GM12875 (cell line): ENCODE results near the gene CYP2D6.
"Not testable (repeated sequence)": the region's sequence is repeated elsewhere in the genome, so short reads cannot be mapped to it uniquely, and the experiment has no call there.

Experiments
- H3K4me3 ChIP-seq: one replicate; pipeline ENCODE4 v1.5.1; 2011; ENCODE audit warnings: low read depth, low read length, control low read depth
- TF ChIP-seq, protein P1 (sequence below): IDR thresholded peaks from 2 replicates; pipeline ENCODE4 v1.5.1; 2011; ENCODE audit warnings: low read depth, mild to moderate bottlenecking, control low read depth, inconsistent platforms, low read length, moderate library complexity, borderline replicate concordance; ENCODE audit not compliant: insufficient read depth

The CYP2D6 gene

DNA sequence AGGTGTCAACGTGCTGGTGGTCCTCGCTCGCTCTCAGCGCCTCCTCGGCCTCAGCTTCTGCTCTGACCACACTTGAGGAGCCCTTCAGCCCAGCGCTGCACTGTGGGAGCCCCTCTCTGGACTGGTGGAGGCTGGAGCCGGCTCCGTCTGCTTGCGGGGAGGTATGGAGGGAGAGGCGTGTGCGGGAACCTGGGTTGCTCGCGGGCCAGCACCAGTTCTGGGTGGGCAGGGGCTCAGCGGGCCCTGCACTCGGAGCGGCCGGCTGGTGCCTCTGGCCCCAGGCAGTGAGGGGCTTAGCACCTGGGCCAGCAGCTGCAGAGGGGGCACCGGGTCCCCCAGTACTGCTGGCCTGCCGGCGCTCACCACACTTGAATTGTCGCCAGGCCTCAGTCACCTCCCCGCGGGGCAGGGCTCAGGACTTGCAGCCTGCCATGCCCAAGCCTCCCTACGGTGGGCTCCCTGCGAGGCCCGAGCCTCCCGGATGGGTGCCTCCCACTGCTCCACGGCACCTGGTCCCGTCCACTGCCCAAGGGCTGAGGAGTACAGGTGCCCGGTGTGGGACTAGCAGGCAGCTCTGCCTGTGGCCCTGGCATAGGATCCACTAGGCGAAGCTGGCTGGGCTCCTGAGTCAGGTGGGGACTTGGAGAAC, 7.6 kb upstream of the CYP2D6 start:
- no peak overlapping the region for H3K4me3 ChIP-seq
- TF ChIP-seq, protein P1, sequence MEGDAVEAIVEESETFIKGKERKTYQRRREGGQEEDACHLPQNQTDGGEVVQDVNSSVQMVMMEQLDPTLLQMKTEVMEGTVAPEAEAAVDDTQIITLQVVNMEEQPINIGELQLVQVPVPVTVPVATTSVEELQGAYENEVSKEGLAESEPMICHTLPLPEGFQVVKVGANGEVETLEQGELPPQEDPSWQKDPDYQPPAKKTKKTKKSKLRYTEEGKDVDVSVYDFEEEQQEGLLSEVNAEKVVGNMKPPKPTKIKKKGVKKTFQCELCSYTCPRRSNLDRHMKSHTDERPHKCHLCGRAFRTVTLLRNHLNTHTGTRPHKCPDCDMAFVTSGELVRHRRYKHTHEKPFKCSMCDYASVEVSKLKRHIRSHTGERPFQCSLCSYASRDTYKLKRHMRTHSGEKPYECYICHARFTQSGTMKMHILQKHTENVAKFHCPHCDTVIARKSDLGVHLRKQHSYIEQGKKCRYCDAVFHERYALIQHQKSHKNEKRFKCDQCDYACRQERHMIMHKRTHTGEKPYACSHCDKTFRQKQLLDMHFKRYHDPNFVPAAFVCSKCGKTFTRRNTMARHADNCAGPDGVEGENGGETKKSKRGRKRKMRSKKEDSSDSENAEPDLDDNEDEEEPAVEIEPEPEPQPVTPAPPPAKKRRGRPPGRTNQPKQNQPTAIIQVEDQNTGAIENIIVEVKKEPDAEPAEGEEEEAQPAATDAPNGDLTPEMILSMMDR, result no peak

- H3K4me3 ChIP-seq, result not testable (repeated sequence)
These were observed 5.1 kb upstream of the CYP2D6 start for GRCh38 chr22:42135688-42136087.

DNA sequence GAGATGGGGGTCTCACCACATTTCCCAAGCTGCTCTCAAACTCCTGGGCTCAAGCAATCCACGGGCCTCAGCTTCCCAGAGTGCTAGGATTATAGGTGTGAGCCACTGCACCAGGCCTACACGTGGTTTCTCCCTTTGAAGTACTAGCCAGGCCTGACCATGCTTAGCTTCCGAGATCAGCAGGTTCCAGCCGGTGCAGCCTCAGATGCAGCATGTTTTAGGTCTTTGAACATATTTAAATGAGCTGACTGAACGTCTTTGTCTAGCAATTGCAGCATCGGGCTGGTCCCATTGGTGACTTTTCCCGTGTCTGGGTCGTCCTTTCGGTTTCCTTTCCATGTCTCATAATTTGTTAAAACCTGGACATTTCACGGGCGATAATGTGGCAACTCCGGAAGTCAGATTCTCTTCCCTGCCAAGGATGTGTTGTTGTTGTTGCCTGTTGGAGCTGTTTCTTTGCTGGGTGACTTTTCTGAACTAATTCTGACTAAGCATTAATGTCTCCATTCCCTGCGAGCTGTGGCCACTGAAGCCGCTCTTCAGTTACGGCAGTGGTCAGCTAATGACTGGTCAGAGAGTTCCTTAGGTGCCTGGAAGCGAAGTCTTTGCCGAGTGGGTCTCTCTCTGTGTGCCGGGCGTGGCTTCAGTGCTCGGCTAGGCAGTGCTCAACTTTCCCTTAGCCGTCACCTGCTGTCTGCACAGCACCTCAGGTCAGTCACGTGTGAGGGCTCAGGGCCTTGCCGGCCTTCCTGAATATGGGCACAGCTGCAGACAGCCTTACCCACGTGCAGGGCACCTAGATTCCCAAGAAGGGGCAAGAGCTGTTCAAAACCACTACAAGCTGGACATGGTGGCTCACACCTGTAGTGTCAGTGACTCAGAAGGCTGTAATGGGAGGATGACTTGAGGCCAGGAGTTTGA, 3.8 kb upstream of the CYP2D6 start:
- TF ChIP-seq, protein P1, result no peak

DNA sequence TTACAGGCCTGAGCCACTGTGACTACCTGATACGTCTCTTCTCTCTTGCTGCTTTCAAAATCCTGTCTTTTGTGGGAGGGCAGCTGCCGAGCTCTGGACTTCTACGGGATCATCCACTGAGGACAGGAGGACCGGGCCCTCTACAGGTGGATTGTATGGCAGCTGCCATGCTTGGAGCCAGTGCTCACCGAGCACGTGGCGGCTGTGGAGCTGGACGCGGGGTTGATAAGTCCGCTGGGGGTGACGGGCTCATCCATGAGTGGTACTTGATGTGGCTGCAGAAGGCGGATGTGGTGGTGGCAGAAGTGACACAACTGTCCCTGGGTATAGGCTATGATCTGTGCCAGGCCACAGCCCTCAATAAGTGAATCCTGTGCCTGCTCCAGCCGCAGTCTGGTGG, 1.8 kb upstream of the CYP2D6 start:
- TF ChIP-seq, protein P1, result no peak
- H3K4me3 ChIP-seq, result no peak overlapping the region

More for the DNA sequence above, 3.8 kb upstream of the CYP2D6 start:
- H3K4me3 ChIP-seq, result no peak overlapping the region

DNA sequence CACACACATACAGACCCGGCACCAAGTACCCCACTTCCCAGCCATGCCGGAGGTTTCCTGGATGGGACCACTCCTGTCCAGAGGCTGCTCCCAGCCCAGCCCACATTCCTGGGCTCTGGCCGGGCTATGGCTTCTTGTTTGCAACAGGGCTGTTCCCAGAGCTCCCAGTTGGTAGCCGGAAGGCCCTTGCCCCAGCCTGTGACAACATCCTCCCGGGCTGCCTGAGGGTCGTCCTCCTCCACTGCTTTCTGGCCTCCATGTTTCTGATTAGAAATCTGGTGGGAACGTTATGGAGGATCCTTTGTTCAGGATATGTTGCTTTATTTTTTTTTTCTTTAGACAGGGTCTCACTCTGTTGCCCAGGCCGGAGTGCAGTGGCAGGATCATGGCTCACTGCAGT, 952 bp upstream of the CYP2D6 start:
- TF ChIP-seq, protein P1, result no peak
- H3K4me3 ChIP-seq, result no peak overlapping the region

DNA sequence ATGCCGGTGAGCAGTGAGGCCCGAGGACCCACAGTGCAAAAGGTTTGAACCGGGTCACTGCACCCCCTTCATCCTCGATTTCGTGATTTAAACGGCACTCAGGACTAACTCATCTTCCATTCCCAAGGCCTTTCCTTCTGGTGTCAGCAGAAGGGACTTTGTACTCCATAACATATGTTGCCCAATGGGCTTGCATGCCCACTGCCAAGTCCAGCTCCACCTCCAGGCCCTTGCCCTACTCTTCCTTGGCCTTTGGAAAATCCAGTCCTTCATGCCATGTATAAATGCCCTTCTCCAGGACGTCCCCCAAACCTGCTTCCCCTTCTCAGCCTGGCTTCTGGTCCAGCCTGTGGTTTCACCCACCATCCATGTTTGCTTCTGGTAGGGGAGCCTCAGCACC, 428 bp downstream of the CYP2D6 start:
- not testable (repeated sequence) for H3K4me3 ChIP-seq

- not testable (repeated sequence) for H3K4me3 ChIP-seq
These were observed 1.6 kb downstream of the CYP2D6 start for GRCh38 chr22:42128776-42129694.

DNA sequence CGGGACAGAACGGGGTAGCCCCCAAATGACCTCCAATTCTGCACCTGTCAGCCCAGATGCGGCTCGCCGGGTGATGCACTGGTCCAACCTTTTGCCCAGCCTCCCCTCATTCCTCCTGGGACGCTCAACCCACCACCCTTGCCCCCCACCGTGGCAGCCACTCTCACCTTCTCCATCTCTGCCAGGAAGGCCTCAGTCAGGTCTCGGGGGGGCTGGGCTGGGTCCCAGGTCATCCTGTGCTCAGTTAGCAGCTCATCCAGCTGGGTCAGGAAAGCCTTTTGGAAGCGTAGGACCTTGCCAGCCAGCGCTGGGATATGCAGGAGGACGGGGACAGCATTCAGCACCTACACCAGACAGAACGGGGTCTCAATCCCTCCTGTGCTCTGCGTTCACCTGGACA, 2.6 kb downstream of the CYP2D6 start:
- not testable (repeated sequence) for H3K4me3 ChIP-seq

- H3K4me3 ChIP-seq, result no peak overlapping the region
- TF ChIP-seq, protein P1, result no peak
These were observed 3.0 kb downstream of the CYP2D6 start for GRCh38 chr22:42127606-42128005.

DNA sequence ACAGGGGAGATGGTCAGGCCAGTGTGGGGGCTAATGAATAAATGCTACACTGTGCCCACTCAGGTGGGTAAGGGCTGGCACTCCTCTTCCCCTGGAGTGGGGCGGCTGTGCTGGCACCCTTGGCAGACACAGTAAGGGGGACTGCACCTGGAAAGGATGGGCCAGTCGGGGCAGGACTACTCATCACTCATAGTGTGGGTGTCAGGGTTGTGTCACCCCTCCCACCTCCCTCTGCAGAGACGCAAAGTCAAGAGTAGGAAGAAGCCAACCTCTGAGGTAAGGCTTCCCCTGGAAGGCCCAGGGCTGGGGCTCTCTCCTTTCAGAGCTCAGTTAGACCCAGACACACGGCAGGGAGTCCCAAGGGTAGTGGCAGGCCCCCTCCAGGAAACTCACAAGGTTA, 7.1 kb downstream of the CYP2D6 start:
- not testable (repeated sequence) for H3K4me3 ChIP-seq

DNA sequence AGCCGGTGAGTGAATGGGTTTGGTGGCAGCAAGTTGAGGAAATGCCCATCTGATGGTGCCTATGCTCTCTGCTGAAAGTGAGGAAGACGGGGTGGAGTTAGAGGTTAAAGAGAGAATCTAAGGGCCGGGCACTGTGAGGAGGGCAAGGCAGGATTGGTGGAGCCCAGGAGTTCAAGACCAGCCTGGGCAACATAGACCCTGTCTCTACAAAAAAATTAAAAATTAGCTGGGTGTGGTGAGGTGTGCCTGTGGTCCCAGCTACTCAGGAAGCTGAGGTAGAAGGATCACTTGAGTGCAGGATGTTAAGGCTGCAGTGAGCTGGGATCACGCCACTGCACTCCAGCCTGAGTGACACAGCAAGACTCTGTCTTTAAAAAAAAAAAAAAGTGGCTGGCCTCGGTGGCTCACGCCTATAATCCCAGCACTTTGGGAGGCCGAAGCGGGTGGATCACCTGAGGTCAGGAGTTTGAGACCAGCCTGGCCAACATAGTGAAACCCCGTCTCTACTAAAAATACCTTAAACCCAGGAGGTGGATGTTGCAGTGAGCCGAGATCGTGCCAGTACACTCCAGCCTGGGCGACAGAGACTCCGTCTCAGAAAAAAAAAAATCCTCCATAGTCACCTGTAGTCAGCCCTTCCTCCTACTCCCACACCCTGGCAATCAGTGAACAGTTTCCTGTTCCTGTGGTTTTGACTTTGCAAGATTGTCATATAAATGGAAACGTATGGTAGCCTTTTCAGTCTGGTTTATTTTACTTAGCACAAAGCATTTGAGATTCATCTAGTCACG, 10.2 kb downstream of the CYP2D6 start:
- H3K4me3 ChIP-seq, result not testable (repeated sequence)
